H4 (cell line): ENCODE results near the gene HLX. TPM values are rescaled to one million over a fixed set of nuclear protein-coding genes. Genes with fewer than 3 reads are reported as not detected.

Experiments
- DNase-seq: peaks from one replicate; pipeline ENCODE4 v3.0.0-alpha.2; 2015; ENCODE audit warnings: low spot score
- total RNA-seq: library from RNA; depleted of rRNA; stranded (reverse); fragments of >200 nt; shearing (Covaris generic); gene quantifications from 2 replicates; pipeline ENCODE4 v1.2.3, GENCODE V29; 2014; rRNA removed

The HLX gene
- total RNA-seq: 2.6 and 3.0 TPM in 2 replicates

- peak; percentile 78 for DNase-seq
Observed at GRCh38 chr1:220879076-220879508, at the start of gene HLX. Gene HLX, plus strand, starts transcription at chr1:220879443. Its CDS starts 415 bp downstream, at chr1:220879858.

GRCh38 chr1:220833436-220833835 is 45.8 kb upstream of the HLX start:
- no peak for DNase-seq

GRCh38 chr1:220834155-220834870 is 44.9 kb upstream of the HLX start:
- DNase-seq: no peak

GRCh38 chr1:220838578-220838977 is 40.7 kb upstream of the HLX start:
- DNase-seq: no peak

- no peak for DNase-seq
Observed at GRCh38 chr1:220839474-220839873, 39.8 kb upstream of the HLX start.

- DNase-seq: no peak
Observed at GRCh38 chr1:220841293-220841692, 38.0 kb upstream of the HLX start.

GRCh38 chr1:220843481-220844011 is 35.7 kb upstream of the HLX start:
- no peak for DNase-seq

- DNase-seq: no peak
Observed at GRCh38 chr1:220852408-220852807, 26.8 kb upstream of the HLX start.

- no peak for DNase-seq
Observed at GRCh38 chr1:220872296-220872695, 6.9 kb upstream of the HLX start.

- DNase-seq: no peak
Observed at GRCh38 chr1:220873087-220873486, 6.2 kb upstream of the HLX start.

GRCh38 chr1:220873868-220874655 is 5.2 kb upstream of the HLX start:
- DNase-seq: peak; percentile 48

- DNase-seq: no peak
Observed at GRCh38 chr1:220875260-220875659, 4.0 kb upstream of the HLX start.

- no peak for DNase-seq
Observed at GRCh38 chr1:220876511-220877376, 2.5 kb upstream of the HLX start.

- no peak for DNase-seq
Observed at GRCh38 chr1:220877377-220878095, 1.7 kb upstream of the HLX start.

GRCh38 chr1:220878191-220879075 is 810 bp upstream of the HLX start:
- no peak for DNase-seq

- no peak for DNase-seq
Observed at GRCh38 chr1:220879509-220880361, 492 bp downstream of the HLX start.

- DNase-seq: no peak
Observed at GRCh38 chr1:220880362-220880670, 1.1 kb downstream of the HLX start.

GRCh38 chr1:220880726-220881506 is 1.7 kb downstream of the HLX start:
- DNase-seq: no peak
